ENCODE data around the gene APBA2. TPM values are rescaled to one million over a fixed set of nuclear protein-coding genes. Genes with fewer than 3 reads are reported as not detected.
A peak's percentile ranks its signal among the peaks of the same experiment; 100 is the strongest.

APBA2 gene
- total RNA-seq, 1 donor from 2014 or later: 35.8 TPM

DNA sequence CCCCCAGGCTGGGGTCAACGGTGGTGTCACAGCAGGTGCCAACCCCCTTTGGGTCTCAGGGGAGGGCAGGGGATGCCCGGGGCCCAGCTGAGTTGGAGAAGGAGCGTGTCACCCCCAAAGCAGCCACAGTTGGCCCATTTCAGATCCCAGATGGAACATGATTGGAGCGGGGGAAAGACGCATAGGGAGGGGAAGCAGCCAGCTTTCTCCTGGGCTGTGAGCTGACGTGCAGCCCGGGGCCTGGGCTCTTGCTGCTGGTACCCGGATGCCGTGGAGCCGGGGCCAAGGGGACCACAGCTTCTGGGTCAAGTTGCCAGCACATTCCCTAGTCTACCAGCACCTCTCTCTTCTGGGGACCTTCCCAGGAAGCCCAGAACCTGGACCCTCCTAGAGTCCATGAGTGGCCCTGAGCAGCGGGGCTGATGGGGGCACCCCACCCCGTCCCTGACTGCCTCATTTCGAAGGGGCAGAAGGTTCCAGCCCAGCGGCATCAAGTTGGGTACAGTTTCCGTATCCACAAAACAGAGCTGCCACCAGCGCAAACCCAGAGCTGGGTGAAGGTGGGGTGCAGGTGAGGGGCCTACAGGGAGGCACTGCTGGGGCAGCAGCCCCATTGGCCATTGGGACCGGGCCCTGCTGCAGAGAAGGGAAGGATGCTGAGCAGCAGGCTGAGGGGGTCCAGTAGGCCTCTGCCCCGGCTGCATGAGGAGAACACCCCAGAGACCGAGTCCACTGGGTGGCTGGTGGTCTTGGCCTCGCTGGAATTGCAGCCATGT lies 235.0 kb downstream of the APBA2 start:
- H3K4me2 ChIP-seq: no peak overlapping the region
- Mint-ChIP-seq H3K27me3 (ENCODE audit: insufficient read depth, low read depth) (peaks cover 4% of the 10 kb centered on the region), H3K27ac (peak overlapping the region; percentile 87), H3K4me3 (no peak overlapping the region), H3K9me3 (no peaks in the 10 kb centered on the region), H3K36me3 (no peaks in the 10 kb centered on the region), H3K4me1 (peaks cover 30% of the 10 kb centered on the region)
- no peak overlapping the region for H2AFZ ChIP-seq (replicated peaks)
- H3K4me3 ChIP-seq: no peak overlapping the region
- H3K36me3 ChIP-seq: no peaks in the 10 kb centered on the region
- no peak overlapping the region for H3K27ac ChIP-seq
- no peak overlapping the region for H3K9ac ChIP-seq
- no peaks in the 10 kb centered on the region for H3K9me3 ChIP-seq (ENCODE audit: low read depth)
- no peaks in the 10 kb centered on the region for H3K79me2 ChIP-seq (ENCODE audit: low read depth)
- TF ChIP-seq EZH2 (IDR thresholded peaks at IDR 0.05): no peak
- H3K27me3 ChIP-seq: no peaks in the 10 kb centered on the region
- peaks cover 8% of the 10 kb centered on the region for H3F3A ChIP-seq (ENCODE audit: low read depth)
- DNase-seq (ENCODE audit: low spot score): no peak
- H4K20me1 ChIP-seq (ENCODE audit: low read depth): no peaks in the 10 kb centered on the region
- peaks cover 28% of the 10 kb centered on the region for H3K4me1 ChIP-seq

DNA sequence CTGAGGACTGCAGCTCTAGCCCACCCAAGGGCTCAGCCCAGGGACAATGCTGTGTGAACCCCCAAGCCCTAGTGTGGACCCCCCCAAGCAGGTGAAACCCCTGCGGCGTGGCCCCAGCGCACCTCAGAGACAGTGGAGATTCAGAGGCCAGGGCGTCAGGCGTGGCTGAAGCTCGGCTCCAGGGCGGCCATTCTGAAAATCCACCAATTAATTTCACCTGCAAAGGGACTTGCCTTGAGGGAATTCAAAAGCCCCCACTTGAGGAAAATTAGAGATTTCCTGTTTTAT lies 235.5 kb downstream of the APBA2 start:
- H3K36me3 Mint-ChIP-seq: no peaks in the 10 kb centered on the region
- no peak overlapping the region for H3K4me3 ChIP-seq
- no peaks in the 10 kb centered on the region for H3K36me3 ChIP-seq
- no peak for DNase-seq (ENCODE audit: low spot score)
- no peak overlapping the region for H3K27ac ChIP-seq
- H2AFZ ChIP-seq (replicated peaks): no peak overlapping the region
- H3K9me3 Mint-ChIP-seq: no peaks in the 10 kb centered on the region
- H3K27me3 ChIP-seq: no peaks in the 10 kb centered on the region
- H3F3A ChIP-seq (ENCODE audit: low read depth): peaks cover 4% of the 10 kb centered on the region
- no peak overlapping the region for H3K9ac ChIP-seq
- H3K9me3 ChIP-seq (ENCODE audit: low read depth): no peaks in the 10 kb centered on the region
- H3K4me1 Mint-ChIP-seq: peaks cover 30% of the 10 kb centered on the region
- H3K4me1 ChIP-seq: peaks cover 24% of the 10 kb centered on the region
- H3K27ac Mint-ChIP-seq: no peak overlapping the region
- H3K27me3 Mint-ChIP-seq (ENCODE audit: insufficient read depth, low read depth): peaks cover 2% of the 10 kb centered on the region
- TF ChIP-seq EZH2 (IDR thresholded peaks at IDR 0.05) (no peak), EZH2phosphoT487 (IDR thresholded peaks at IDR 0.05) (no peak)
- TF ChIP-seq, protein P1, sequence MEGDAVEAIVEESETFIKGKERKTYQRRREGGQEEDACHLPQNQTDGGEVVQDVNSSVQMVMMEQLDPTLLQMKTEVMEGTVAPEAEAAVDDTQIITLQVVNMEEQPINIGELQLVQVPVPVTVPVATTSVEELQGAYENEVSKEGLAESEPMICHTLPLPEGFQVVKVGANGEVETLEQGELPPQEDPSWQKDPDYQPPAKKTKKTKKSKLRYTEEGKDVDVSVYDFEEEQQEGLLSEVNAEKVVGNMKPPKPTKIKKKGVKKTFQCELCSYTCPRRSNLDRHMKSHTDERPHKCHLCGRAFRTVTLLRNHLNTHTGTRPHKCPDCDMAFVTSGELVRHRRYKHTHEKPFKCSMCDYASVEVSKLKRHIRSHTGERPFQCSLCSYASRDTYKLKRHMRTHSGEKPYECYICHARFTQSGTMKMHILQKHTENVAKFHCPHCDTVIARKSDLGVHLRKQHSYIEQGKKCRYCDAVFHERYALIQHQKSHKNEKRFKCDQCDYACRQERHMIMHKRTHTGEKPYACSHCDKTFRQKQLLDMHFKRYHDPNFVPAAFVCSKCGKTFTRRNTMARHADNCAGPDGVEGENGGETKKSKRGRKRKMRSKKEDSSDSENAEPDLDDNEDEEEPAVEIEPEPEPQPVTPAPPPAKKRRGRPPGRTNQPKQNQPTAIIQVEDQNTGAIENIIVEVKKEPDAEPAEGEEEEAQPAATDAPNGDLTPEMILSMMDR (IDR thresholded peaks at IDR 0.05): no peak
- H3K4me3 Mint-ChIP-seq: no peak overlapping the region
- no peak overlapping the region for H3K4me2 ChIP-seq
- no peaks in the 10 kb centered on the region for H3K79me2 ChIP-seq (ENCODE audit: low read depth)
- no peaks in the 10 kb centered on the region for H4K20me1 ChIP-seq (ENCODE audit: low read depth)

DNA sequence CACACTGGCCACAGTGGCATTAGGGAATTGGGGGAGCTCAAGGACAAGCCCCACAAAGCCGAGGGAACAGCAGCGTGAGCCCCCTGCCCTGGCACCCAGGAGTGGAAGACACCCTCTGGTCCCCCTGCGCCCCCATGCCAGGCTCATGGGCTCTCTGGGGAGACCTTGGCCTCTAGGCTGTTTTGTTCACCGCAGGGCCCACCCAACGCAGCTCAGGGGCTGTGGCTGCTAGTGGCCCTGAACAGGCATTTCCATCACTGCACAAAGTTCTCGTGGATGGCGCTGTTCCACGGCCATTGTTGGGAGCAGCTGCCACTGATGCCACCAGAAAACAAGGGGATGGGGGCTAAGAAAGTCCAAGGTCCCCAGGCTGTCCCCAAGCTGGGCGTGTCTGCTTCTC lies 236.1 kb downstream of the APBA2 start:
- Mint-ChIP-seq H3K4me3 (no peak overlapping the region), H3K27ac (no peak overlapping the region), H3K9me3 (no peaks in the 10 kb centered on the region), H3K27me3 (ENCODE audit: insufficient read depth, low read depth) (peaks cover 2% of the 10 kb centered on the region), H3K4me1 (peaks cover 30% of the 10 kb centered on the region), H3K36me3 (no peaks in the 10 kb centered on the region)
- Histone ChIP-seq H3K9ac (no peak overlapping the region), H4K20me1 (ENCODE audit: low read depth) (no peaks in the 10 kb centered on the region), H3K4me1 (peaks cover 24% of the 10 kb centered on the region), H3K36me3 (no peaks in the 10 kb centered on the region), H3K4me3 (no peak overlapping the region), H3F3A (ENCODE audit: low read depth) (peaks cover 4% of the 10 kb centered on the region), H3K27me3 (no peaks in the 10 kb centered on the region), H3K4me2 (peak overlapping the region; percentile 32), H2AFZ (replicated peaks) (no peak overlapping the region), H3K79me2 (ENCODE audit: low read depth) (no peaks in the 10 kb centered on the region), H3K27ac (no peak overlapping the region), H3K9me3 (ENCODE audit: low read depth) (no peaks in the 10 kb centered on the region)
- DNase-seq (ENCODE audit: low spot score): no peak
- TF ChIP-seq EZH2 (IDR thresholded peaks at IDR 0.05) (no peak), EZH2phosphoT487 (IDR thresholded peaks at IDR 0.05) (no peak)
- TF ChIP-seq, protein P1 (IDR thresholded peaks at IDR 0.05): no peak

DNA sequence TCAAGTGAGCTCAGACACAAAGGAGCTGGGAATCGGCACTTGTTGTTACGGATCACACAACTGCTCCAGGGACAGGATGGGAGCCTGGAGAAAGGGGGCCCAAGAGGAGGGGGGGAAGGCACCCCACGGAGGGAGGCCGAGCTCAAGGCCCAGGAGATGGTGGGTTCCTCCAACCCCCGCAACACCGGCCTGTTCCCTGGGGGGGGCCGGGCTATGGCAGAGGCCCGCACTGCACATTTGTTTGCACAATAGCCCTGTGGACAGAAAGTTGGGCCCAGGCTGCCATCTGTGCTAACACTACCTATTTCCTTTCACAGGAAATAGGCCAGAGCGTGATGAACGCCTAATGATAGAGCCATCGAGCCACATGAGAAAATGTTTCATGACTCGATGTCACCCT lies 236.7 kb downstream of the APBA2 start:
- Mint-ChIP-seq H3K9me3 (no peaks in the 10 kb centered on the region), H3K4me3 (no peak overlapping the region), H3K4me1 (peaks cover 35% of the 10 kb centered on the region), H3K27ac (peak overlapping the region; percentile 78), H3K36me3 (no peaks in the 10 kb centered on the region), H3K27me3 (ENCODE audit: insufficient read depth, low read depth) (peaks cover 2% of the 10 kb centered on the region)
- Histone ChIP-seq H3K27me3 (no peaks in the 10 kb centered on the region), H4K20me1 (ENCODE audit: low read depth) (no peaks in the 10 kb centered on the region), H3K4me1 (peaks cover 24% of the 10 kb centered on the region), H3K9ac (no peak overlapping the region), H3K27ac (no peak overlapping the region), H3F3A (ENCODE audit: low read depth) (peaks cover 4% of the 10 kb centered on the region), H3K79me2 (ENCODE audit: low read depth) (no peaks in the 10 kb centered on the region), H3K9me3 (ENCODE audit: low read depth) (no peaks in the 10 kb centered on the region), H3K36me3 (no peaks in the 10 kb centered on the region), H3K4me3 (no peak overlapping the region), H3K4me2 (peak overlapping the region; percentile 32), H2AFZ (replicated peaks) (no peak overlapping the region)
- TF ChIP-seq, protein P1 (IDR thresholded peaks at IDR 0.05): no peak
- TF ChIP-seq EZH2 (IDR thresholded peaks at IDR 0.05) (no peak), EZH2phosphoT487 (IDR thresholded peaks at IDR 0.05) (no peak)
- peak; percentile 50 for DNase-seq (ENCODE audit: low spot score)
